PFSK-1 (cell line): ENCODE results near the gene RAD51B.

ENCODE experiments used
- FOXP2 ChIP-seq: optimal IDR thresholded peaks from 2 replicates; pipeline ENCODE3; 2011; ENCODE audit warnings: borderline replicate concordance, control low read depth, inconsistent platforms; ENCODE audit not compliant: insufficient read depth; ENCODE audit errors: extremely low read length, extremely low read depth
- POLR2AphosphoS5 ChIP-seq: IDR thresholded peaks from 2 replicates; pipeline ENCODE4 v1.6.1; 2012; ENCODE audit warnings: low read depth, mild to moderate bottlenecking, control low read depth, low read length, moderate library complexity
- REST ChIP-seq, 2 experiments: IDR thresholded peaks; 2 replicates each; pipeline versions ENCODE4 v1.6.1 to v1.8.0; 2011 to 2012; ENCODE audit warnings: low read depth in 2 of 2, low read length in 2 of 2, control low read depth in 1 of 2, inconsistent platforms in 1 of 2, mild to moderate bottlenecking in 1 of 2, moderate library complexity in 1 of 2; ENCODE audit not compliant: insufficient read depth in 1 of 2
- SIN3A ChIP-seq: IDR thresholded peaks from 2 replicates; pipeline ENCODE4 v1.6.1; 2012; ENCODE audit warnings: mild to moderate bottlenecking, low read length, moderate library complexity, borderline replicate concordance; ENCODE audit not compliant: insufficient read depth
- TAF1 ChIP-seq: IDR thresholded peaks from 2 replicates; pipeline ENCODE4 v1.6.1; 2012; ENCODE audit warnings: low read length, control low read depth, borderline replicate concordance; ENCODE audit not compliant: insufficient read depth

- TF ChIP-seq REST (IDR thresholded peaks at IDR 0.05; ENCODE audit: insufficient read depth in 1 of 2, low read depth in 2 of 2, low read length in 2 of 2), result no peak
- TF ChIP-seq SIN3A, result no peak
- TF ChIP-seq POLR2AphosphoS5, result no peak
- TF ChIP-seq TAF1, result no peak
- no peak for TF ChIP-seq FOXP2
These were observed 707.0 kb downstream of the RAD51B start for GRCh38 chr14:68526512-68527091.
